Right kidney (tissue), 9 donors: ENCODE data around the gene PCDHA4.
"Not testable (repeated sequence)": the region's sequence is repeated elsewhere in the genome, so short reads cannot be mapped to it uniquely, and the experiment has no call there.

Source experiments
- DNase-seq: peaks from one replicate; pipeline ENCODE4 v3.0.0-alpha.2; 2016
- long read RNA-seq, 8 donors: transcript quantifications; one replicate each; lab custom pipeline, GENCODE V29; 2026

Gene PCDHA4
- long read RNA-seq, donor 1, full-length matches to known transcripts, result 1 of 1 reads
- long read RNA-seq, donor 1, partial matches to known transcripts, result 0 of 1 reads
- long read RNA-seq, donor 1, other reads (novel, unspliced or antisense), result 0 of 1 reads
- long read RNA-seq, donor 2, full-length matches to known transcripts, result 4 of 4 reads
- long read RNA-seq, donor 2, partial matches to known transcripts, result 0 of 4 reads
- long read RNA-seq, donor 2, other reads (novel, unspliced or antisense), result 0 of 4 reads
- long read RNA-seq, donor 3, full-length matches to known transcripts, result 1 of 1 reads
- long read RNA-seq, donor 3, partial matches to known transcripts, result 0 of 1 reads
- long read RNA-seq, donor 3, other reads (novel, unspliced or antisense), result 0 of 1 reads
- long read RNA-seq, donor 4, full-length matches to known transcripts, result 3 of 3 reads
- long read RNA-seq, donor 4, partial matches to known transcripts, result 0 of 3 reads
- long read RNA-seq, donor 4, other reads (novel, unspliced or antisense), result 0 of 3 reads
- long read RNA-seq, donor 5, full-length matches to known transcripts, result 1 of 1 reads
- long read RNA-seq, donor 5, partial matches to known transcripts, result 0 of 1 reads
- long read RNA-seq, donor 5, other reads (novel, unspliced or antisense), result 0 of 1 reads
- long read RNA-seq, donor 6, full-length matches to known transcripts, result 1 of 1 reads
- long read RNA-seq, donor 6, partial matches to known transcripts, result 0 of 1 reads
- long read RNA-seq, donor 6, other reads (novel, unspliced or antisense), result 0 of 1 reads
- long read RNA-seq, donor 7, full-length matches to known transcripts, result 4 of 4 reads
- long read RNA-seq, donor 7, partial matches to known transcripts, result 0 of 4 reads
- long read RNA-seq, donor 7, other reads (novel, unspliced or antisense), result 0 of 4 reads
- long read RNA-seq, donor 8, result 0 reads

DNA sequence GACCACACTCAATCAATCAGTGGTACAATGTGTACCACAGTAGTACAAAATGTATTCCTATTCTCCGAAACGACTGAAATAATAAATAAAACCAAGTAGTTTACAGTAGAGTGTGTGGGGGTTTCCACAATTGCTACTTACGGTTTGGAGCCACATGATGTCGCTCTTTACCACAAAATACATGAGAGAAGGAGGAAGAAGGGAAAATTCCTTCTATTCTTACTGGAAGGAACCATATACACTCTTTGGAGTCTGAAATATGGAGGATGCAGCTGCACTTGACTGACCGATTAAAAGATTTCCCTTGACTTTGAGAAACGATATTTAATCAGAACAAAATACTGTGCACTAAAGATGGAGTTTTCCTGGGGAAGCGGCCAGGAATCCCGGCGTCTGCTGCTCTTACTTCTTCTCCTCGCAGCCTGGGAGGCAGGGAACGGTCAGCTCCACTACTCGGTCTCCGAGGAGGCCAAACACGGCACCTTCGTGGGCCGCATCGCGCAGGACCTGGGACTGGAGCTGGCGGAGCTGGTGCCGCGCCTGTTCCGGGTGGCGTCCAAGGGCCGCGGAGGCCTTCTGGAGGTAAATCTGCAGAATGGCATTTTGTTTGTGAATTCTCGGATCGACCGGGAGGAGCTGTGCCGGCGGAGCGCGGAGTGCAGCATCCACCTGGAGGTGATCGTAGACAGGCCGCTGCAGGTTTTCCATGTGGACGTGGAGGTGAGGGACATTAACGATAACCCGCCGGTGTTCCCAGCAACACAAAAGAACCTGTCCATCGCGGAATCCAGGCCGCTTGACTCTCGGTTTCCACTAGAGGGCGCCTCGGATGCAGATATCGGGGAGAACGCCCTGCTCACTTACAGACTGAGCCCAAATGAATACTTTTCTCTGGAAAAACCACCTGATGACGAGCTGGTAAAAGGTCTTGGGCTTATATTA is at the start of gene PCDHA4:
Gene PCDHA4, plus strand, starts transcription at position 235 of the 942 bp plus-strand sequence.
- no peak for DNase-seq

DNA sequence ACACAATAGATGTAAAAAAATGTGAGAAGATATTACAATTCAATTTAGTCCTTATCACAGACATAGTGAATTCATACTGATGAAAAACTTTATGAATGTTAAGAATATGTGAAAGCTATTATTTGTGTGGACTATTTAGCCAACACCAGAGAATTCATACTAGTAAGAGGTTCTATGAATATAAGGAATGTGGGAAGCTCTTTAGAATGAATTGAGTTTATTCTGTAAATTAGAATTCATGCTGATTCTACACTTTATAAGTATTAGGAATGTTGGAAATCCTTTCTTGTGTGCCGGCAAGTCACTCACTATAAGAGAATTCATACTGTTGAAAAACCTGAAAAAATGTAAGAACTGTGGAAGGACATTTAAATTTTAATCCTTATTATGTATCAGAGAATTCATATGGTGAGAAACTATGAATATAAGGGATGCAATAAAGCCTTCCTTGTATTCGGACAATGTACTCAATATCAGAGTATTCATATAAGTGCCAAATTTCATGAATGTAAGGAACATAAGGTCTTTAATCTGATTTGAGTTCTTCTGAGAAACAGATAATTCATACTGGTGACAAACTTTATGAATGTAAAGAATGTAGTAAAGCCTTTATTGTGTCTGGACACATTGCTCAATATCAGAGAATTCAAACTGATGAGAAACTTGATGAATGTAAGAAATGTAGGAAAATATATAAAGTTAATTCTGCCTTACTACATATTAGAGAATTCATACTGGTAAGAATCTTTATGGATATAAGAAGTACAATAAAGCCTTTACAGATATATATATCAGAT is 42.5 kb upstream of the PCDHA4 start:
- no peak for DNase-seq

DNA sequence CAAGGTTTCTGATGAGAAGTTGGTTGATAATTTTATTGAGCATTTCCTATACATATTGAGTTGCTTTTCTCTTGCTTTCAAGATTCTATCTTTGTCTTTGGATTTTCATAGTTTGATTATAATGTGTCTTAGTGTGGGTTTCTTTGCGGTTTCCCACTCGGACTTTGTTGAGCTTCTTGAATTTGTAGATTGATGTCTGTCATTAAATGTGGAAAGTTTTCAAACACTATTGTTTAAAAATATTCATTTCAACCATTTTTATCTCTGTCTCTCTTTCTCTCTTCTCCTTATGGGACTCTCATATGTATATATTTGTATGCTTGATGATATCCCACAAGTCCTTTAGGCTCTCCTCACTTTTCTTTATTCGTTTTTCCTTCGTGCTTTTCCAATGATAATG is 39.4 kb upstream of the PCDHA4 start:
- no peak for DNase-seq

DNA sequence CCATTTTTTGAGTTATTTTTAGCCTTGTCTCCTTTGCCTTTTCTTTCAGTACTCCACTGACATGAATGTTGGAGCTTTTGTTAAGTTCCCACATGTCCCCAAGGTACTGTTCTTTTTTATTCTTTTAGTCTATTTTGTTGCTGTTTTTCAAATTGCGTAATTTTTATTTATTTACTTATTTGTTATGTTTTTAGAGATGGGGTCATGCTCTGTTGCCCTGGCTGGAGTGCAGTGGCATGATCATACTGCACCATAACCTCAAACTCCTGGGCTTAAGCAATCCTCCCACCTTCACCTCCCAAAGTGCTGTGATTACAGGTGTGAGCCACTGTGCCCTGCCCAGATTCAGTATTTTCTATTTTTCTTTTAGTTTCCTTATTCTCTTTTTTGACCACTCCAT is 26.4 kb upstream of the PCDHA4 start:
- DNase-seq, result no peak

DNA sequence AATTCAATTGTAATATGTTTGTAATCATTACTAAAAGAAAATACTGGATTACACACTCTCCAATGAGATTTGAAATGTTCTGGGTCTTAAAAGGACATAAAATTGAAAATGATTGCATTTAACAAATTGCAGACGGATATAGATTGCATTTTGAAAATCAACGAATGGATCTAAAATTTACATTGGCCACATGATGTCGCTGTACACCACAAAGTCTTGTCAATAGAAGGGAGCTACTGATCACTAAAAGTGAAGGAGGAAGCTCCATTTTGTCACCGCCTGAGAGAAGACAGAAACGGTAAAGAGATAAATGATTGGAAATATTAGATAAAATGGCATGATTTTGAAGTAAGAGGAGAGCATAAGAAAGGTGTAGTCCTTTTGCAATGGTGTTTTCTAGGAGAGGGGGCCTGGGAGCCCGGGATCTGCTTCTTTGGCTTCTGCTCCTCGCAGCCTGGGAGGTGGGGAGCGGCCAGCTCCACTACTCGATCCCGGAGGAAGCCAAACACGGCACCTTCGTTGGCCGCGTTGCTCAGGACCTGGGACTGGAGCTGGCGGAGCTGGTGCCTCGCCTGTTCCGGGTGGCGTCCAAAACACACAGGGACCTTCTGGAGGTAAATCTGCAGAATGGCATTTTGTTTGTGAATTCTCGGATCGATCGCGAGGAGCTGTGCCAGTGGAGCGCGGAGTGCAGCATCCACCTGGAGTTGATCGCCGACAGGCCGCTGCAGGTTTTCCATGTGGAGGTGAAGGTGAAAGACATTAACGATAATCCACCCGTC is 20.8 kb upstream of the PCDHA4 start, which contains the start of gene PCDHA1:
Gene PCDHA1, plus strand, starts transcription at position 236 of the 782 bp plus-strand sequence.
- no peak for DNase-seq

DNA sequence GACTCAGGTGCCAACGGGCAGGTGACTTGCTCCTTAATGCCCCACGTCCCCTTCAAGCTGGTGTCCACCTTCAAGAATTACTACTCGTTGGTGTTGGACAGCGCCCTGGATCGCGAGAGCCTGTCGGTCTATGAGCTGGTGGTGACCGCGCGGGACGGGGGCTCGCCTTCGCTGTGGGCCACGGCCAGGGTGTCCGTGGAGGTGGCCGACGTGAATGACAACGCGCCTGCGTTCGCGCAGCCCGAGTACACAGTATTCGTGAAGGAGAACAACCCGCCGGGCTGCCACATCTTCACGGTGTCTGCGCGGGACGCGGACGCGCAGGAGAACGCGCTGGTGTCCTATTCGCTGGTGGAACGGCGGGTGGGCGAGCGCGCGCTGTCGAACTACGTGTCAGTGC is 19.4 kb upstream of the PCDHA4 start:
- DNase-seq, result not testable (repeated sequence)

DNA sequence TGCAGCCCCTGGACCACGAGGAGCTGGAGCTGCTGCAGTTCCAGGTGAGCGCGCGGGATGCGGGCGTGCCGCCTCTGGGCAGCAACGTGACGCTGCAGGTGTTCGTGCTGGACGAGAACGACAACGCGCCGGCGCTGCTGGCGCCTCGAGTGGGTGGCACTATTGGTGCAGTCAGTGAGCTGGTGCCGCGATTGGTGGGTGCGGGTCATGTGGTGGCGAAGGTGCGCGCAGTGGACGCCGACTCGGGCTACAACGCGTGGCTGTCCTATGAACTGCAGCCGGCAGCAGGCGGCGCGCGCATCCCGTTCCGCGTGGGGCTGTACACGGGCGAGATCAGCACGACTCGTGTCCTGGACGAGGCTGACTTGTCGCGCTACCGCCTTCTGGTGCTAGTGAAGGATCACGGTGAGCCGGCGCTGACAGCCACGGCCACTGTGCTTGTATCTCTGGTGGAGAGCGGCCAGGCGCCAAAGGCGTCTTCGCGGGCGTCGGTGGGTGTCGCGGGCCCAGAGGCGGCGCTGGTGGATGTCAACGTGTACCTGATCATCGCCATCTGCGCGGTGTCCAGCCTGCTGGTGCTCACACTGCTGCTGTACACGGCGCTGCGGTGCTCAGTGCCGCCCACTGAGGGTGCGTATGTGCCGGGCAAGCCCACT is 18.9 kb upstream of the PCDHA4 start:
- not testable (repeated sequence) for DNase-seq

DNA sequence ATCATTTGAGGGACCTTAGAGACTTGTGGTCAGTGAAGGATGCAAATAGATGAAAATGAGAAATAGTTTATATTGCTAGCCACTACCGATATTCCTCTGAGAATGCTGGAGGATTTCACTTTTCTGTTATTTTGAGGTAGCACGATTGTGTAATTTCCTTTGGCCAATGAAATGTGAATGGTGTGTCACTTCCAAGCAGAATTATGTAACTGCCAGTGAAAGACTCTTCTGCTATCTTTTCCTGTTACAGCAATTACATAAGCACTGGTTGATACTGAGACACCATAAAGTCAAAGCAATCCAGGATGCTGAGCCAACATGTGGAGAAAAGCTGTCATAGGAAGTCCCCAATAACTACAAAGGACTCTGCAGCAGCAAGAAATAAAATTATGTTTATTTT is 15.8 kb upstream of the PCDHA4 start:
- no peak for DNase-seq

DNA sequence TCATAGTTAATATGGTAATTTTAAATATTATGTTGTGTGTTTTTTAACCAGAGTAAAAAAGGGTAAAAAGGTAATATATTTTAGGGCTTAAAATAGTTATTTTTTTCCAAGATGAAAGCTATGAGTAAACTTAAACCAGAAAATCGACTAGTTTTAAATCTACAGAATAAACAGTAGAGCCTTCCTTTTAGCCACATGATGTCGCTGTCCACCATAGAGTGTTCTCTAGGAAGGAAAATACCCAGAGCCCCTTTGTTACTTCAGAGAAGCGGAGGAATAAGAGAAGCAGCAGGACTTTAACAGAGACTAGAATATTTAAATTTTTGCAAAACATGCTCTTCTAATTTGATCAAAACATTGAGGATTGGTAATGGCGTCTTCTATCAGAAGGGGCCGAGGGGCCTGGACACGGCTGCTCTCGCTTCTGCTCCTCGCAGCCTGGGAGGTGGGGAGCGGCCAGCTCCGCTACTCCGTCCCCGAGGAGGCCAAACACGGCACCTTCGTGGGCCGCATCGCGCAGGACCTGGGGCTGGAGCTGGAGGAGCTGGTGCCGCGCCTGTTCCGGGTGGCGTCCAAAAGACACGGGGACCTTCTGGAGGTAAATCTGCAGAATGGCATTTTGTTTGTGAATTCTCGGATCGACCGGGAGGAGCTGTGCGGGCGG is 12.1 kb upstream of the PCDHA4 start, which contains the start of gene PCDHA2:
Gene PCDHA2, plus strand, starts transcription at position 258 of the 664 bp plus-strand sequence.
- no peak for DNase-seq

DNA sequence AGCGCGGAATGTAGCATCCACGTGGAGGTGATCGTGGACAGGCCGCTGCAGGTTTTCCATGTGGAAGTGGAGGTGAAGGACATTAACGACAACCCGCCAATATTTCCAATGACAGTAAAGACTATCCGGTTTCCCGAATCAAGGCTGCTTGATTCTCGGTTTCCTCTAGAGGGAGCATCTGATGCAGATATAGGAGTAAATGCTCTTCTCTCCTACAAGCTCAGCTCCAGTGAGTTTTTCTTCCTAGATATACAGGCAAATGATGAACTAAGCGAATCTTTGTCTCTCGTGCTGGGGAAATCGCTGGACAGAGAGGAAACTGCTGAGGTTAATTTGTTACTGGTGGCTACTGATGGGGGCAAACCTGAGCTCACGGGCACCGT is 11.6 kb upstream of the PCDHA4 start:
- no peak for DNase-seq

DNA sequence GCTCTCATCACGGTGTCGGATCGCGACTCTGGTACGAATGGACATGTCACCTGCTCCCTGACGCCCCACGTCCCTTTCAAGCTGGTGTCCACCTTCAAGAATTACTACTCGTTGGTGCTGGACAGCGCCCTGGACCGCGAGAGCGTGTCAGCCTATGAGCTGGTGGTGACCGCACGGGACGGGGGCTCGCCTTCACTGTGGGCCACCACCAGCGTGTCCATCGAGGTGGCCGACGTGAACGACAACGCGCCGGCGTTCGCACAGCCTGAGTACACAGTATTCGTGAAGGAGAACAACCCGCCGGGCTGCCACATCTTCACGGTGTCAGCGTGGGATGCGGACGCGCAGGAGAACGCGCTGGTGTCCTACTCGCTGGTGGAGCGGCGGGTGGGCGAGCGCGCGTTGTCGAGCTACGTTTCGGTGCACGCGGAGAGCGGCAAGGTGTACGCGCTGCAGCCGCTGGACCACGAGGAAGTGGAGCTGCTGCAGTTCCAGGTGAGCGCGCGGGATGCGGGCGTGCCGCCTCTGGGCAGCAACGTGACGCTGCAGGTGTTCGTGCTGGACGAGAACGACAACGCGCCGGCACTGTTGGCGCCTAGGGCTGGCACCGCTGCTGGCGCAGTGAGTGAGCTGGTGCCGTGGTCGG is 10.7 kb upstream of the PCDHA4 start:
- DNase-seq, result not testable (repeated sequence)

DNA sequence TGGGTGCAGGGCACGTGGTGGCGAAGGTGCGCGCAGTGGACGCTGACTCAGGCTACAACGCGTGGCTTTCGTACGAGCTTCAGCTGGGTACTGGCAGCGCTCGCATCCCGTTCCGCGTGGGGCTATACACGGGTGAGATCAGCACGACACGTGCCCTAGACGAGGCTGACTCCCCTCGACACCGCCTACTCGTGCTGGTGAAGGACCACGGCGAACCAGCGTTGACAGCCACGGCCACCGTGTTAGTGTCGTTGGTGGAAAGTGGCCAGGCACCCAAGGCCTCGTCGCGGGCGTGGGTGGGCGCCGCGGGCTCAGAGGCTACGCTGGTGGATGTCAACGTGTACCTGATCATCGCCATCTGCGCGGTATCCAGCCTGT is 10.2 kb upstream of the PCDHA4 start:
- no peak for DNase-seq

DNA sequence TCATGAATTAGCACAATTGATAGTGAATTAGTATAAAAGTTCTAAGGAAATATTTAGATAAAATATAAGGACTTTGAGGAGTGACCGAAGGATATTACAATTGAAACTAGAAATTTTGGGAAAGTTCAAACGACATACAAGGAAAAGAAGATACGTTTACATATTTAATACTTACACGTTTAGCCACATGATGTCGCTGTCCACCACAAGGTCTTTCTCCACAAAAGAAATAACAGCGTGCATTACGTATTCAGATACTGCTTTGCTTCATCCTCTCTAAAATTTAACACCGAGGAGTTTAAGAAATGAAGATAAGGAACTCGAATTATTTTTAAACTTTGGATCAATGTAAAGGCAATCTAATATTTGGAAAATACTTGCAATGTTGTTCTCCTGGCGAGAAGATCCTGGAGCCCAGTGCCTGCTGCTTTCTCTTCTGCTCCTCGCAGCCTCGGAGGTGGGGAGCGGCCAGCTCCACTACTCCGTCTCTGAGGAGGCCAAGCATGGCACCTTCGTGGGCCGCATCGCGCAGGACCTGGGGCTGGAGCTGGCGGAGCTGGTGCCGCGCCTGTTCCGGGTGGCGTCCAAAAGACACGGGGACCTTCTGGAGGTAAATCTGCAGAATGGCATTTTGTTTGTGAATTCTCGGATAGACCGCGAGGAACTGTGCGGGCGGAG is 5.9 kb upstream of the PCDHA4 start, which contains the start of gene PCDHA3:
Gene PCDHA3, plus strand, starts transcription at position 242 of the 678 bp plus-strand sequence.
- DNase-seq, result no peak

DNA sequence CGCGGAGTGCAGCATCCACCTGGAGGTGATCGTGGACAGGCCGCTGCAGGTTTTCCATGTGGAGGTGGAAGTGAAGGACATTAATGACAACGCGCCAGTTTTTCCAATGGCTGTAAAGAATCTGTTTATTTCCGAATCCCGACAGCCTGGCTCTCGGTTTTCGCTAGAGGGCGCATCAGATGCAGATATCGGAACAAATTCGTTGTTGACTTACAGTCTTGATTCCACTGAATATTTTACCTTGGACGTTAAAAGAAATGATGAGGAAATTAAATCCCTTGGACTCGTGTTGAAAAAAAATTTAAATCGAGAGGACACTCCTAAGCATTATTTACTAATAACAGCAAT is 5.4 kb upstream of the PCDHA4 start:
- DNase-seq, result no peak

DNA sequence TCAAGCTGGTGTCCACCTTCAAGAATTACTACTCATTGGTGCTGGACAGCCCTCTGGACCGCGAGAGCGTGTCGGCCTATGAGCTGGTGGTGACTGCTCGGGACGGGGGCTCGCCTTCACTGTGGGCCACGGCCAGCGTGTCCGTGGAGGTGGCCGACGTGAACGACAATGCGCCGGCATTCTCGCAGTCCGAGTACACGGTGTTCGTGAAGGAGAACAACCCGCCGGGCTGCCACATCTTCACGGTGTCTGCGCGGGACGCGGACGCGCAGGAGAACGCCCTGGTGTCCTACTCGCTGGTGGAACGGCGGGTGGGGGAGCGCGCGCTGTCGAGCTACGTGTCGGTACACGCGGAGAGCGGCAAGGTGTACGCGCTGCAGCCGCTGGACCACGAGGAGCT is 4.5 kb upstream of the PCDHA4 start:
- not testable (repeated sequence) for DNase-seq

DNA sequence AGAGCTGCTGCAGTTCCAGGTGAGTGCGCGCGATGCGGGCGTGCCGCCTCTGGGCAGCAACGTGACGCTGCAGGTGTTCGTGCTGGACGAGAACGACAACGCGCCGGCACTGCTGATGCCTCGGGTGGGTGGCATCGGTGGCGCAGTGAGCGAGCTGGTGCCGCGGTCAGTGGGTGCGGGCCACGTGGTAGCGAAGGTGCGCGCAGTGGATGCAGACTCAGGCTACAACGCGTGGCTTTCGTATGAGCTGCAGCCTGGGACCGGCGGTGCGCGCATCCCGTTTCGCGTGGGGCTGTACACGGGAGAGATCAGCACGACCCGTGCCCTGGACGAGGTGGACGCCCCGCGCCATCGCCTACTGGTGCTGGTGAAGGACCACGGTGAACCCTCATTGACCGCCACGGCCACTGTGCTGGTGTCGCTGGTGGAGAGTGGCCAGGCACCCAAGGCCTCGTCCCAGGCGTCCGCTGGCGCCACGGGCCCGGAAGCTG is 4.0 kb upstream of the PCDHA4 start:
- no peak for DNase-seq

DNA sequence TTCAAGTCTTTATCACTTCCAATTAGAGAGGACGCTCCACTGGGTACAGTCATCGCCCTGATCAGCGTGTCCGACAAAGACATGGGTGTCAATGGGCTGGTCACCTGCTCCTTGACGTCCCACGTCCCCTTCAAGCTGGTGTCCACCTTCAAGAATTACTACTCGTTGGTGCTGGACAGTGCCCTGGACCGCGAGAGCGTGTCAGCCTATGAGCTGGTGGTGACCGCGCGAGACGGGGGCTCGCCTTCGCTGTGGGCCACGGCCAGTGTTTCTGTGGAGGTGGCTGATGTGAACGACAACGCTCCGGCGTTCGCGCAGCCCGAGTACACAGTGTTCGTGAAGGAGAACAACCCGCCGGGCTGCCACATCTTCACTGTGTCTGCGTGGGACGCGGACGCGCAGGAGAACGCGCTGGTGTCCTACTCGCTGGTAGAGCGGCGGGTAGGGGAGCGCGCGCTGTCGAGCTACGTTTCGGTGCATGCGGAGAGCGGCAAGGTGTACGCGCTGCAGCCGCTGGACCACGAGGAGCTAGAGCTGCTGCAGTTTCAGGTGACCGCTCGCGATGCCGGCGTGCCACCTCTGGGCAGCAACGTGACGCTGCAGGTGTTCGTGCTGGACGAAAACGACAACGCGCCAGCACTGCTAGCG is 1.5 kb downstream of the PCDHA4 start:
- DNase-seq, result not testable (repeated sequence)
